CD4-positive, alpha-beta T cell treated with Interleukin-6 for 4 hours (primary cell): ENCODE results near the gene NPC2.
"Not testable (repeated sequence)": the region's sequence is repeated elsewhere in the genome, so short reads cannot be mapped to it uniquely, and the experiment has no call there.

ENCODE experiments used
- DNase-seq: peaks from one replicate; pipeline ENCODE4 v3.0.0-alpha.2; 2020; ENCODE audit warnings: mixed read lengths

Gene NPC2

GRCh38 chr14:74464785-74465184, 28.3 kb downstream of the NPC2 start:
- no peak for DNase-seq

- DNase-seq: no peak
Measured at GRCh38 chr14:74463697-74464096, 29.4 kb downstream of the NPC2 start.

- no peak for DNase-seq
Measured at GRCh38 chr14:74462993-74463392, 30.1 kb downstream of the NPC2 start.

GRCh38 chr14:74459976-74460375, 33.1 kb downstream of the NPC2 start:
- DNase-seq: no peak

GRCh38 chr14:74459289-74459946, 33.7 kb downstream of the NPC2 start:
- peak; percentile 14 for DNase-seq

GRCh38 chr14:74457565-74457895, 35.6 kb downstream of the NPC2 start:
- no peak for DNase-seq

GRCh38 chr14:74456684-74457564, 36.2 kb downstream of the NPC2 start:
- no peak for DNase-seq

- DNase-seq: not testable (repeated sequence)
Measured at GRCh38 chr14:74454397-74454796, 38.7 kb downstream of the NPC2 start.

- no peak for DNase-seq
Measured at GRCh38 chr14:74444866-74445265, 48.2 kb downstream of the NPC2 start.

GRCh38 chr14:74442757-74443156, 50.3 kb downstream of the NPC2 start:
- DNase-seq: no peak

- DNase-seq: no peak
Measured at GRCh38 chr14:74441113-74441512, 52.0 kb downstream of the NPC2 start.

GRCh38 chr14:74438351-74438915, 54.7 kb downstream of the NPC2 start:
- DNase-seq: no peak

- no peak for DNase-seq
Measured at GRCh38 chr14:74437496-74438053, 55.5 kb downstream of the NPC2 start.

GRCh38 chr14:74434294-74434693, 58.8 kb downstream of the NPC2 start:
- DNase-seq: no peak

GRCh38 chr14:74429991-74430390, 63.1 kb downstream of the NPC2 start:
- DNase-seq: no peak
